GM18498 (cell line): Measurements from ENCODE around the gene SALL2.
A peak's percentile ranks its signal among the peaks of the same experiment; 100 is the strongest.

Experiments
- ATAC-seq: cut with Tn5 transposase; IDR thresholded peaks from one replicate; pipeline ENCODE4 v1.9.1; 2021; ENCODE audit warnings: mild to moderate bottlenecking, moderate library complexity; ENCODE audit not compliant: unreplicated experiment

Gene SALL2

GRCh38 chr14:21528381-21529348 is 2.5 kb upstream of the SALL2 start:
- no peak for ATAC-seq

DNA sequence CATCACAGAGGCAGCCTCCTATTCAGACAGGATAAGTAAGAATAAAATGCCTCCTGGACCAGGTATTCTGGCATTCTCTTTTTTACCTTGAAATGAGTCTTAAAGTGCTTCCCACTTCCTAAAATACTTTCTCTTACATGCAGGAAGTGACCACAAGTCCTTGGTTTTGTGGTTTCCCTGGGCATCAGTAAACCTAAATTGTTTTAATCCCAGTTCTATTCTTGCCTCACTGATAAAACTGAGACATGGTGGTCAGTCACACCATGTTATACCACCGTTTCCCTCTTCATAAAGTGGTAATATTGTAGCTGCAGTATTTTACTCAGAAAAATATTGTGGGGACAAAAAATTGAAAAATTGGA is 1.2 kb upstream of the SALL2 start:
- no peak for ATAC-seq

GRCh38 chr14:21526672-21527317 is 649 bp upstream of the SALL2 start:
- no peak for ATAC-seq

DNA sequence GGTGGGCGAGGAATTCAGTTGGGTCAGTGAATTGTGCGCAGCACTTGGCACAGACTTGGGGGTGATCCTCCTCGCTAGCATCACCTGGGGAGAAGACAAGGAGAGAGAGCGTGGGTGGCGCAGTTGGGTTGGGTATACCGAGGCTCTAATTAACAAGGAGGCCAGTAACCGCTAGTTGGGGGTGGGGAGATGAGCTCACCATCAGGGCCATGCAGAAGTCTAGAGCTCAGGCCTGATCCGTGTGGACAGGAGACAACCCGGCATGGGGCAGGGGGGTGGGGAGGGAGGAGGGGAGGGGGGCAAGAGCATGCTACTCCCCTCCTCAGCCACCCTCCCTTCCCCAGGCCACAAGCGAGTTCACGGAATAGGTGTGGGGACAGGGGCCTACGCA is 580 bp downstream of the SALL2 start:
- no peak for ATAC-seq

DNA sequence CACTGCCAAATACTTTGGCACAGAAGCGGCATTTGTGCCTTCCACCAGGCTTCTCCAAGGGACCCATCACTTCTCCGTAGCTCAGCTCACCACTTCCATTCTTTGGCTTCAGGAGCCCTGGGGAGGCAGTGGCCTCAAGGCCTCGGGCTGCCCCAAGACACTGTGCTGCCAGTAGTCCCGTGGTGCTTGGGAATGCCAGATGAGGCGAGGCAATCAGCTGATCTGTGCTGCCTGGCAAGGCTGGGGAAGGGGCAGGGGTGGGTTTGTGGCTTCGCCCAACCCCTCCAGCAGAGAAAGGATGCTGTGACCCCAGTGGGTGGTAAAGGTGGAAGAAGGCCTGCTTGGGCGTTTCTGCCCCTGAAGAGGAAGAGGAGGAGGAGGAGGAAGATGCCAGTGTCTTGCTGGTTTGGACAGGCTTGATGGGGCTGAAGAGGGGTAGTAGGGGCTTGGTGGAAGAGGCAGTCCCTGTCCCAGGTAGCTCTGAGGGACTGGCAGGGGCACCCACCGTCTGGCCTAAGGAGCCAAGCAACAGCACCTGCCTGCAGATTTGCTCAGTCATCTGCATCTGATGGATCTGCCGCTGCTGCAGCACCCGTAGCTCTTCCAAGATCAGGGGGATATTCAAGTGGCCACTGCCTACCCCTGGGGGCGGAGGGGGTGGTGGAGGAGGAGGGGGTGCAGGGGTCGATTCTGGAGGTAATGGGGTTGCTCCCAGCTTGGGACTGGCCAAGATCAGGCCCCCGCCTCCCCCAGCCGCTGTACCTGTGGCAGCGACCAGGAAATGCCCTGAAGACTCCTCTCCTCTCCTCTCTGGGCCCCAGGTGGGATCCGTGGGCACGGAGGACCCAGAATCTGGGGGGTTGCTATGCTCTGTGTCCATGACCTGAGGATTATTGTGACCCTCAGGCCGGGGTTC is 1.3 kb downstream of the SALL2 start:
- no peak for ATAC-seq

DNA sequence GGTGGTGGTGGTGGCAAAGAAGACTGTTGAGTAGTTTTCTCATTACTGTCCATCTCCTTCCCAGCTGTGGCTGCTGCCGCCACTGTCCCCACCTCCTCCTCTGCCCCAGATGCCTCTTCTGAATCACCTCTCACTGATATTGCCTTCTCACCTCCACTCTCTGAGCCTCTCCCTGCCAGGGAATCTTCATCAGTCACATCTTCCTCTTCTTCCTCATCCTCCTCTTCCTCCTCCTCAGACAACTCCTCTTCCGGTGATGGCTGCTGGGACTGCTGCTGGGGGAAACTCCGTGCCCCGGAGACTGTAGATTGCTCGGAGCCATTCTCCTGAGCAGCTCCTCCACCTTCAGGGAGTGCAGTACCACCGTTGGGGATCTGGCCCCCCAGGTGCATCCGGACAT is 2.9 kb downstream of the SALL2 start:
- ATAC-seq = no peak

DNA sequence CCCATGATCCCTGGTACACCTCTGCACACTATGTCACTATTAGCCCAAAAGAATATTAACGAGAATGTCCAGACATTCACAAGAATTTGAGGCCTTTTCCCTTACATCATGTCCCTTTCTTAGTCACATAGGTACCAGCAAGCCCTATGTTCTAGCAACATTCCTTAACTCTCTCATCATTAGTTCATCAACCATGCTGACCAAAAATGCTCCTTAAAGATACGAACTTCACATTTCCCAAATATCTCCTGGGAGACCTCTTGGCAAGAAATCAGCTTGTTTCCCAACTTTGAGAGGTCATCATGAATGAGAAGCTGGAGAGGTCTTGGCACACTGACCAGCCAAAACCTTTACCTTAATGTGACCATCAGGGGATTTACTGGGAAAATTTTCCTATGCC is 4.6 kb downstream of the SALL2 start:
- no peak for ATAC-seq

- no peak for ATAC-seq
Observed at GRCh38 chr14:21520767-21521166, 5.4 kb downstream of the SALL2 start.

GRCh38 chr14:21518725-21519124 is 7.4 kb downstream of the SALL2 start:
- no peak for ATAC-seq

DNA sequence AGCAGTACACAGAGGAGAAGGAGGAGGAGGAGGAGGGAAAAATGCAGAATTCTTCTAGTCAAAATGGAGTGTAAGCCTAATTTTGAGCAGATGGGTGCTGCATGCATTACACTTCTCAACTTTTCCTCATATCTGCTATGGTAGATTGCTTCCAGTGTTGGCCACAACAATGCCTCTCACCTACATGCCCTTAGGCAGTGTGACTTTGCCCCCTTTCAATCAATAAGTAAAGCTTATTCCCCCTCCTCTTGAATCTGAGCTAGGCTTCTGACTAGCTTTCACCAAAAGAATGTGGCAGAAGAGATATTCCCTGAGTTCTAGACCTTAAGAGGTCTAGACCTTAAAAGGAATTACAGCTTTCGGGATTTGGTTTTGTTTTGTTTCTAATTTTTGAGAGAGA is 11.8 kb downstream of the SALL2 start:
- no peak for ATAC-seq

DNA sequence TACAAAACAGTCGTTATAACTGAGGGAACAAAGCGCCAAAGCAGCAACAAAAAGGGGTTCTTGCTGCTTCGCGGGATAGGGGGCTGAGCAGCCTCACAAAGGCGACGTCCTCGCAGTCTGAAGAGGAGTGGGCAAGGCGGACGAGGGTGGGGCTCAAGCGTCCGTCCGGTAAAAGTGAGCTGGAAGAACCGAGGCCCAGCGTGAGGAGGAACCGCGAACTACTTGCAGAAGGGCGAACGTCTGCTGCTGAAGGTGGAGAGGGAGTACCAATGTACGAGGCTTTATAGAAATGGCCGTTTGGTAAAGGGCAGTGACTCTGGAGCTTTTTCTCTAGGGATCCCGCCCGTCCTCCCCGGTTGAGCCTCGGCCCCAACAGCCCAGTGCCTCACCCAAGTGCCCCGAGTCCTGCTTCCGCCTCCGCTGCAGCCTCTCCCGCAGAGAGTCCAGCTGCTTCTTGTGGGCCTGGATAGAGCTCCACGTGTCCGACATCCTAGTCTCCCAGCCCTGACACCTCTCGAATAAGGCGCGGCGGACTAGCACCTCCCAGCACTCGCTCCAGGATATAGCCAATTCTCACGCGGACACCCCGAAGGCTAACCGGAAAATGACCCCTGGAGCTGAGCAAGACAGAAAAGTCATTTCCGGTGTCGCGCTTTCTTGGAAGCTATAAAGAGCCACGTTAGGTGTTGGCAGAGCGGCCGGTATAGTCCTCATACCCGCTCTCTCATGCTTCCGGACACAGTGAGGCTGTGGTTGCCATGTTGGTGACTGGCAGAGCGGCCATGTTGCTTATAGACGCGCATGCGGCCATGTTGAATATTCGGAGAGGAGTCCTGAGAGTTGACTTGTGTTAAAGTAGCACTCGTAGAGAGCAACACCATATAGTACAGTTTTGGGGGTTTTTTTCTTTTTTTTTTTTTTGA is 15.2 kb downstream of the SALL2 start, which contains the start of gene METTL3:
TSS of gene METTL3 (minus strand) at position 606 of the 923 bp plus-strand sequence. CDS start at position 489, 117 bp downstream.
- ATAC-seq = peak; percentile 97

GRCh38 chr14:21509432-21510143 is 16.6 kb downstream of the SALL2 start:
- no peak for ATAC-seq

GRCh38 chr14:21506557-21506956 is 19.6 kb downstream of the SALL2 start:
- no peak for ATAC-seq

GRCh38 chr14:21505012-21505553 is 21.1 kb downstream of the SALL2 start:
- ATAC-seq = peak; percentile 79

GRCh38 chr14:21503376-21503775 is 22.8 kb downstream of the SALL2 start:
- no peak for ATAC-seq

GRCh38 chr14:21501568-21501967 is 24.6 kb downstream of the SALL2 start:
- ATAC-seq = no peak

GRCh38 chr14:21498540-21499526 is 27.3 kb downstream of the SALL2 start:
- ATAC-seq = peak; percentile 49

GRCh38 chr14:21496453-21496852 is 29.7 kb downstream of the SALL2 start:
- ATAC-seq = no peak
